Right lobe of liver (tissue), 6 donors: ENCODE measurements around the gene SRC. TPM values are rescaled to one million over a fixed set of nuclear protein-coding genes. Genes with fewer than 3 reads are reported as not detected.

Source experiments
- ATAC-seq, 4 donors: fragments of 200-7000 bp; cut with Tn5 transposase; one replicate each; pipeline ENCODE4 v1.9.1; 2020; ENCODE audit warnings: mild to moderate bottlenecking in 4 of 4, moderate library complexity in 4 of 4
- DNase-seq, 3 donors: peaks; one replicate each; pipeline ENCODE4 v3.0.0-alpha.2; 2020
- H3K27ac ChIP-seq, 3 donors: fragments of 200-600 bp; one replicate each; pipeline ENCODE4 v1.8.0; 2022
- H3K27me3 ChIP-seq, 2 donors: fragments of 200-600 bp; one replicate each; pipeline ENCODE4 v1.8.0; 2022
- H3K36me3 ChIP-seq, 4 donors: fragments of 200-600 bp; sonication (generic) in 1 of 4; one replicate each; pipeline versions ENCODE4 v1.5.1 to v1.8.0; 2017 to 2022; ENCODE audit warnings: control low read depth in 1 of 4
- H3K4me1 ChIP-seq, 4 donors: fragments of 200-600 bp; sonication (generic) in 1 of 4; one replicate each; pipeline versions ENCODE4 v1.5.1 to v1.8.0; 2017 to 2022; ENCODE audit warnings: control low read depth in 1 of 4
- H3K4me3 ChIP-seq, 3 donors: fragments of 200-600 bp; one replicate each; pipeline ENCODE4 v1.8.0; 2022
- H3K9me3 ChIP-seq, 4 donors: fragments of 200-600 bp; sonication (generic) in 1 of 4; one replicate each; pipeline versions ENCODE4 v1.5.1 to v1.8.0; 2017 to 2022; ENCODE audit warnings: control low read depth in 1 of 4
- POLR2A ChIP-seq: fragments of 450-650 bp; IDR thresholded peaks from one replicate; pipeline ENCODE4 v1.6.1; 2017; ENCODE audit warnings: antibody characterized with exemption, mild to moderate bottlenecking
- WGBS: methylation state at CpG from one replicate; pipeline ENCODE4 v1.1.6; 2018; ENCODE audit warnings: low coverage, low lambda C conversion rate; ENCODE audit not compliant: insufficient coverage; ENCODE audit errors: missing lambda C conversion rate; 5-methylcytosine and 5-hydroxymethylcytosine counted together
- intact Hi-C, 2 donors: fragments of 100-400 bp; cut with DNase I; formaldehyde crosslinking; loops; one replicate each; pipeline versions ENCODE4 v1.11.2 to v1.14.1; 2022
- total RNA-seq, 6 experiments: library from RNA; depleted of rRNA in 2 of 6; stranded (reverse); fragments of >200 nt in 2 of 6; fragmentation: NEBNext Ultra II Directional in 3 of 6; extraction: Animal tissue kit (Norgen Biotek cat#: 25700) in 3 of 6; gene quantifications; one replicate each; pipeline versions ENCODE4 v1.1.0 to v1.2.4, GENCODE V29; 2016 to 2023
- TF ChIP-seq, protein P1 (sequence below), 4 donors: fragments of 200-600 bp in 3 of 4; fragments of 450-650 bp in 1 of 4; IDR thresholded peaks; one replicate each; pipeline versions ENCODE4 v1.5.1 to v1.8.0; 2016 to 2022; ENCODE audit warnings: antibody characterized with exemption in 4 of 4, mild to moderate bottlenecking in 2 of 4
- donor health status: DM: no; HTN: yes; CAD: no.
- donor health status: DM: no; HTN: no; CAD: no.
- donor health status: DM: no; HTN: no; CAD: no.
- donor health status: DM: no; HTN: yes; CAD: no.
- donor health status: DM: no; HTN: yes; CAD: no.

Gene SRC
- total RNA-seq, 6 experiments from 2014 or later = 3.1 to 17.3 (median 11.2) TPM

DNA sequence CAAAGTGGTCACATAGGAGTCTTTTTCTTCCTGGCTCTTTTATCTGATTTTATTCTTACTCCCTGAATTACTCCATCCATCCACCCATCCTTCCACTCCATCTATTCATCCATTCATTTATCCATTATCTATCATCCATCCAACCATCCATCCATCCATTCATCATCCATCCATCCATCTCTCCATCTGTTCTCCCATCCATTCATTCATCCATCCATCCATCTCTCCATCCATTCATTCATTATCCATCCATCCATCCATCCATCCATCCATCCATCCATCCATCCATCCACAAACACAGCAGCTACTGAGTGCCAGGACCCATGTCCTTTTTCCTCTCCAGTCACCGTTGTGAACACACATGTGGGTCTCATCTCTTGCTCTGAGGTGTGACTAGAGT lies 96.6 kb downstream of the SRC start:
- no peak for ATAC-seq
- Histone ChIP-seq H3K36me3 (no peaks in the 10 kb centered on the region), H3K4me1 (no peaks in the 10 kb centered on the region), H3K27ac (no peak overlapping the region), H3K9me3 (no peaks in the 10 kb centered on the region), H3K27me3 (no peaks in the 10 kb centered on the region), H3K4me3 (no peak overlapping the region)
- WGBS = 56% methylated on average over 1 of the region's 1 CpG
- intact Hi-C loops = no loop called here
- DNase-seq = no peak
- TF ChIP-seq POLR2A = no peak
- TF ChIP-seq, protein P1, sequence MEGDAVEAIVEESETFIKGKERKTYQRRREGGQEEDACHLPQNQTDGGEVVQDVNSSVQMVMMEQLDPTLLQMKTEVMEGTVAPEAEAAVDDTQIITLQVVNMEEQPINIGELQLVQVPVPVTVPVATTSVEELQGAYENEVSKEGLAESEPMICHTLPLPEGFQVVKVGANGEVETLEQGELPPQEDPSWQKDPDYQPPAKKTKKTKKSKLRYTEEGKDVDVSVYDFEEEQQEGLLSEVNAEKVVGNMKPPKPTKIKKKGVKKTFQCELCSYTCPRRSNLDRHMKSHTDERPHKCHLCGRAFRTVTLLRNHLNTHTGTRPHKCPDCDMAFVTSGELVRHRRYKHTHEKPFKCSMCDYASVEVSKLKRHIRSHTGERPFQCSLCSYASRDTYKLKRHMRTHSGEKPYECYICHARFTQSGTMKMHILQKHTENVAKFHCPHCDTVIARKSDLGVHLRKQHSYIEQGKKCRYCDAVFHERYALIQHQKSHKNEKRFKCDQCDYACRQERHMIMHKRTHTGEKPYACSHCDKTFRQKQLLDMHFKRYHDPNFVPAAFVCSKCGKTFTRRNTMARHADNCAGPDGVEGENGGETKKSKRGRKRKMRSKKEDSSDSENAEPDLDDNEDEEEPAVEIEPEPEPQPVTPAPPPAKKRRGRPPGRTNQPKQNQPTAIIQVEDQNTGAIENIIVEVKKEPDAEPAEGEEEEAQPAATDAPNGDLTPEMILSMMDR (IDR thresholded peaks at IDR 0.05) = no peak

DNA sequence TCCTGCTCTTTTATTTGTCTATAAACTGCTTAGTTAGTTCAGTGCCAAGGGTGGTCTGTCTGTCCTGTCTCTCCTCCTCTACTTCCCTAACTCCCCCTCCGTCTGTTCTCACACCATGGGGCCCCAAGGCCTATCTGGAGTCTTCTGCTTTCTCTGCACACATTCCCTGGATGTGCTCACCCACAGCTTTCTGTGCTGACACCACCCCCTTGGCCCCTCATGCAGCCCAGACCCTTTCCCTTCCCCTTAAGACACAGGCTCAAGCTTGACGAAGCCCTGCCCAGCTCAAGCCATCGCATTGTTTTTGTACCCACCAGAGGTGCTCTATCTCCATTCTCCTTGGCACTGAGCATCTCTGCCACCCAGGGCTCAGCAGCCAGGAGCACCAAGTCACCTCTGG lies 97.0 kb downstream of the SRC start:
- DNase-seq (no peak), ATAC-seq (no peak)
- Histone ChIP-seq H3K9me3 (no peaks in the 10 kb centered on the region), H3K27ac (no peak overlapping the region), H3K4me1 (no peaks in the 10 kb centered on the region), H3K4me3 (no peak overlapping the region), H3K36me3 (no peaks in the 10 kb centered on the region), H3K27me3 (no peaks in the 10 kb centered on the region)
- WGBS = 94% methylated on average over 2 of the region's 3 CpGs
- no peak for TF ChIP-seq POLR2A
- TF ChIP-seq, protein P1 (IDR thresholded peaks at IDR 0.05) = no peak
- intact Hi-C loops = no loop called here

DNA sequence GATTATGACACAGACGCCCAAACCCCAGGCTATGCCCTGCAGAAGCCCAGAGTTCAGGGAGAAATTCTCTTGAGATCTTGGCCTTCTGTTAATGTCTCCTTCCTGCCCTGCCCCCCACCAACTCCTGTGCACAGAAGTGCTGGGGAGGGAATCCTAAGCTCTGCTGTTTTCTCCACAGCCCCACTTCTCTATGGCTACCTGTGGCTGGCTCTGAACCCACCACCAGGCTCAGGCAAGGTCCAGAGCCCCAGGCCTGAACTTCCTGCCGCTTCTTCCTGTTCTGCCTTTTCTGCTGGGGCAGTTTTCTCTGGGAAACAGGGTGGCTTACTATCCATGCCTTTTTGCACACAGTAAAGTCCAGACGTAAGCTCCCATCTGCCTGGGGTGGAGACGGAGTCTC lies 97.7 kb downstream of the SRC start:
- DNase-seq (no peak), ATAC-seq (no peak)
- Histone ChIP-seq H3K27ac (no peak overlapping the region), H3K4me1 (no peaks in the 10 kb centered on the region), H3K36me3 (no peaks in the 10 kb centered on the region), H3K4me3 (no peak overlapping the region), H3K9me3 (no peaks in the 10 kb centered on the region), H3K27me3 (no peaks in the 10 kb centered on the region)
- TF ChIP-seq POLR2A = no peak
- TF ChIP-seq, protein P1 (IDR thresholded peaks at IDR 0.05) = no peak
- 49% methylated on average over 3 of the region's 4 CpGs for WGBS
- intact Hi-C loops = no loop called here

DNA sequence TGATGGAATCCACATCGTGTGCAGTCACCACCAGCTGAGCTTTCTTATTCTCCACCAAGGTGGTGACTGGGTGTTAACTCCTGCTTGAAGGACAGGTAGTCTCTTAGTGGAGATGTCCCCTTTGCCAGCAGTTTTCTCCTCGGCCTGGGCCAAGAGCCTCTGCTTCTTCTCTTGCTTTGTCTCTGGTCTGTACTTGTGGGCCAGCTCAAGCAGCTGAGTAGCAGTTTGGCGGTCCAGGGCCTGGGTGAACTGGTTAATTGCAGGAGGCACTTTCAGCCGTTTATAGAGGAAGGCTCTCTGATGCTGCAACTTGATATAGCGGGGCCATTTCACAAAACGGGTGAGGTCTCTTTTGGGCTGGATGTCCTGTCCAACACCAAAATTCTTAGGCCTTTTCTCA lies 99.1 kb downstream of the SRC start:
- 68% methylated on average over 4 of the region's 6 CpGs for WGBS
- Histone ChIP-seq H3K4me1 (no peaks in the 10 kb centered on the region), H3K36me3 (no peaks in the 10 kb centered on the region), H3K27me3 (no peaks in the 10 kb centered on the region), H3K4me3 (no peak overlapping the region), H3K27ac (no peak overlapping the region), H3K9me3 (no peaks in the 10 kb centered on the region)
- intact Hi-C loops = no loop called here
- TF ChIP-seq, protein P1 (IDR thresholded peaks at IDR 0.05) = no peak
- no peak for TF ChIP-seq POLR2A
- ATAC-seq (no peak), DNase-seq (no peak)
